ENCODE measurements around the gene LRRC59. TPM values are rescaled to one million over a fixed set of nuclear protein-coding genes. Genes with fewer than 3 reads are reported as not detected.

The LRRC59 gene
- total and polyA plus RNA-seq, 2 experiments from 2014 or later = 46.4 to 124 TPM

DNA sequence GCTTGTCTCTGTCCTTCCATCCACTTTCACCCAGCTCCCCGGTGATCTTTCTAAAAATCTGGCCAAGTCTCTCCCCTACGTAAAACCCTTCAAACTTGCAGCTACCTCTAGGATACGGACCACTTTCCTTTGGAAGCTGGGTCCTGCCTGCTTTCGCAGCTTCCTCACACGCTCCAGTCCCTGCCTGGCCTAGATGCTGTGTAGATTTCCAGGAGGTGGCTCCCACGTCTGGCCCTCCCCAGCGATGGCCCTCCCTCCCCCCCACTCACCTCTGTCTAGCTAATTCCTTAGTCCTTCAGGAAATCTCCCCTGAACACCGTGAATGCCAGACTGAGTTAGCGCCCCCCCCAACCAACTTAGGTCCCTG lies 579 bp upstream of the LRRC59 start:
- Mint-ChIP-seq H3K4me3 (peak overlapping the region; percentile 87), H3K27ac (no peak overlapping the region), H3K36me3 (ENCODE audit: low read depth) (peaks cover 23% of the 10 kb centered on the region), H3K4me1 (peaks cover 14% of the 10 kb centered on the region), H3K27me3 (ENCODE audit: insufficient read depth, low read depth, poor library complexity) (peaks cover 6% of the 10 kb centered on the region), H3K9me3 (peaks cover 16% of the 10 kb centered on the region; the same call in 1 of the 3 replicates)
- Histone ChIP-seq H3K4me1 (ENCODE audit: insufficient read depth) (peaks cover 5% of the 10 kb centered on the region), H3K9me2 (ENCODE audit: insufficient read depth) (no peaks in the 10 kb centered on the region), H2AFZ (peak overlapping the region; percentile 99), H4K20me1 (replicated peaks; ENCODE audit: insufficient read depth) (peaks cover 27% of the 10 kb centered on the region), H3K4me3 (peak overlapping the region; percentile 98), H3K27me3 (ENCODE audit: insufficient read depth) (no peaks in the 10 kb centered on the region), H3K27ac (ENCODE audit: low read depth) (no peak overlapping the region), H3K36me3 (ENCODE audit: insufficient read depth) (peaks cover 14% of the 10 kb centered on the region), H3K79me2 (replicated peaks; ENCODE audit: insufficient read depth) (peaks cover 25% of the 10 kb centered on the region), H3F3A (replicated peaks; ENCODE audit: low read depth) (no peaks in the 10 kb centered on the region), H3K4me2 (peak overlapping the region; percentile 79)
- no peak for TF ChIP-seq ZNF114 (CRISPR knock-in tag; IDR thresholded peaks at IDR 0.05)
- no peak for TF ChIP-seq STAT1 (IDR thresholded peaks at IDR 0.05; ENCODE audit: unreplicated experiment)
- no peak for TF ChIP-seq POLR2AphosphoS5 (IDR thresholded peaks at IDR 0.05; ENCODE audit: low read depth)
- TF ChIP-seq EZH2 (IDR thresholded peaks at IDR 0.05; ENCODE audit: low read depth, unreplicated experiment) = no peak
- DNase-seq (ENCODE audit: low spot score) (peak; percentile 46), ATAC-seq (peak; percentile 54)

DNA sequence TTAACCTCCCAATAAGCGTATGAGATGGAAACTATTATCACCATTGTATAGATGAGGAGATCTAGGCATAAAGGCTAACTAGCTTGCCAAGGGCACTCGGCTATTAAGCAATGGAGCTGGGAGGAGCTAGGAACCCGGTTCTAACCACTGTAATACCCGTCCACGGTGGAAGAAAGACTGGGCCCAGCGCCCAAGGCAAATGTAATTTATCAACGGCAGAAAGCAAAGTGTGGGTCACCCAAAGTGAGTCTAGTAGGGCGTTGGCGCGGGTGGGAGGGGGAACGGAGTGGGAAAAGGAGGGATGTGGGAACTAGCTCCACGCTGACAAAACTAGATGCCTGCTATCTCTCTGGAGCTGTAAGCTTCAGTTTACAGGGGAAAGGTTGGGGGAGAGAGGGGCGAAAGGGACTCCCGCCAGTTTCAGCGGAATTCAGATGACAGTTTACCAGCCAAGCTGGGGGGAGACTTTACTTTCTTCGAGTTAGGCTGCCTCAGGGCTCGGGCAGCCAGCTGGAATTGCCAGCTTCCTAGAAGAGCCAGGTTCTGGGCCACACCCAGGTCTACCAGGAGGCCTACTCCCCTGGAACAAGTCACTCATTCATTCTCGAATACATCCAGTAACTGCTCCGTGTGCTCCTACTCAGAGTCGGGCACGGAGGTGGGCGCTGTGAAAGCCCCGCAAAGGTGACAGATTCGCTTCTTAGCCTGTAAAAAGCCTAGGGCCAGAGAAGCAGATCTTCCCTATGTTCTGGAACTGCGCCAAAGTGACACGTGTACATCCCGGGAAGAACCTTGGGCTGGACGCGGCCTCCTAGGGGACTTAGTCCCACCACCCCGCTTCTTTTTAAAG lies 837 bp downstream of the LRRC59 start:
- Histone ChIP-seq H3K4me3 (peak overlapping the region; percentile 98), H3K36me3 (ENCODE audit: insufficient read depth) (peaks cover 26% of the 10 kb centered on the region), H4K20me1 (replicated peaks; ENCODE audit: insufficient read depth) (peaks cover 27% of the 10 kb centered on the region), H2AFZ (peak overlapping the region; percentile 74; the same call in 1 of the 2 replicates), H3K27me3 (ENCODE audit: insufficient read depth) (no peaks in the 10 kb centered on the region), H3F3A (replicated peaks; ENCODE audit: low read depth) (no peaks in the 10 kb centered on the region), H3K4me1 (ENCODE audit: insufficient read depth) (peaks cover 4% of the 10 kb centered on the region; the same call in 1 of the 2 replicates), H3K9me2 (ENCODE audit: insufficient read depth) (no peaks in the 10 kb centered on the region), H3K4me2 (peak overlapping the region; percentile 98), H3K79me2 (replicated peaks; ENCODE audit: insufficient read depth) (peaks cover 25% of the 10 kb centered on the region), H3K27ac (ENCODE audit: low read depth) (no peak overlapping the region)
- H3K9me3 Mint-ChIP-seq = peaks cover 16% of the 10 kb centered on the region; the same call in 1 of the 3 replicates
- H3K4me1 Mint-ChIP-seq = peaks cover 10% of the 10 kb centered on the region
- H3K36me3 Mint-ChIP-seq (ENCODE audit: low read depth) = peaks cover 37% of the 10 kb centered on the region
- no peak overlapping the region for H3K27ac Mint-ChIP-seq
- H3K27me3 Mint-ChIP-seq (ENCODE audit: insufficient read depth, low read depth, poor library complexity) = peaks cover 6% of the 10 kb centered on the region
- H3K4me3 Mint-ChIP-seq = peak overlapping the region; percentile 87
- TF ChIP-seq, protein P1, sequence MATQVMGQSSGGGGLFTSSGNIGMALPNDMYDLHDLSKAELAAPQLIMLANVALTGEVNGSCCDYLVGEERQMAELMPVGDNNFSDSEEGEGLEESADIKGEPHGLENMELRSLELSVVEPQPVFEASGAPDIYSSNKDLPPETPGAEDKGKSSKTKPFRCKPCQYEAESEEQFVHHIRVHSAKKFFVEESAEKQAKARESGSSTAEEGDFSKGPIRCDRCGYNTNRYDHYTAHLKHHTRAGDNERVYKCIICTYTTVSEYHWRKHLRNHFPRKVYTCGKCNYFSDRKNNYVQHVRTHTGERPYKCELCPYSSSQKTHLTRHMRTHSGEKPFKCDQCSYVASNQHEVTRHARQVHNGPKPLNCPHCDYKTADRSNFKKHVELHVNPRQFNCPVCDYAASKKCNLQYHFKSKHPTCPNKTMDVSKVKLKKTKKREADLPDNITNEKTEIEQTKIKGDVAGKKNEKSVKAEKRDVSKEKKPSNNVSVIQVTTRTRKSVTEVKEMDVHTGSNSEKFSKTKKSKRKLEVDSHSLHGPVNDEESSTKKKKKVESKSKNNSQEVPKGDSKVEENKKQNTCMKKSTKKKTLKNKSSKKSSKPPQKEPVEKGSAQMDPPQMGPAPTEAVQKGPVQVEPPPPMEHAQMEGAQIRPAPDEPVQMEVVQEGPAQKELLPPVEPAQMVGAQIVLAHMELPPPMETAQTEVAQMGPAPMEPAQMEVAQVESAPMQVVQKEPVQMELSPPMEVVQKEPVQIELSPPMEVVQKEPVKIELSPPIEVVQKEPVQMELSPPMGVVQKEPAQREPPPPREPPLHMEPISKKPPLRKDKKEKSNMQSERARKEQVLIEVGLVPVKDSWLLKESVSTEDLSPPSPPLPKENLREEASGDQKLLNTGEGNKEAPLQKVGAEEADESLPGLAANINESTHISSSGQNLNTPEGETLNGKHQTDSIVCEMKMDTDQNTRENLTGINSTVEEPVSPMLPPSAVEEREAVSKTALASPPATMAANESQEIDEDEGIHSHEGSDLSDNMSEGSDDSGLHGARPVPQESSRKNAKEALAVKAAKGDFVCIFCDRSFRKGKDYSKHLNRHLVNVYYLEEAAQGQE (IDR thresholded peaks at IDR 0.05; ENCODE audit: unreplicated experiment) = no peak
- TF ChIP-seq, protein P2, sequence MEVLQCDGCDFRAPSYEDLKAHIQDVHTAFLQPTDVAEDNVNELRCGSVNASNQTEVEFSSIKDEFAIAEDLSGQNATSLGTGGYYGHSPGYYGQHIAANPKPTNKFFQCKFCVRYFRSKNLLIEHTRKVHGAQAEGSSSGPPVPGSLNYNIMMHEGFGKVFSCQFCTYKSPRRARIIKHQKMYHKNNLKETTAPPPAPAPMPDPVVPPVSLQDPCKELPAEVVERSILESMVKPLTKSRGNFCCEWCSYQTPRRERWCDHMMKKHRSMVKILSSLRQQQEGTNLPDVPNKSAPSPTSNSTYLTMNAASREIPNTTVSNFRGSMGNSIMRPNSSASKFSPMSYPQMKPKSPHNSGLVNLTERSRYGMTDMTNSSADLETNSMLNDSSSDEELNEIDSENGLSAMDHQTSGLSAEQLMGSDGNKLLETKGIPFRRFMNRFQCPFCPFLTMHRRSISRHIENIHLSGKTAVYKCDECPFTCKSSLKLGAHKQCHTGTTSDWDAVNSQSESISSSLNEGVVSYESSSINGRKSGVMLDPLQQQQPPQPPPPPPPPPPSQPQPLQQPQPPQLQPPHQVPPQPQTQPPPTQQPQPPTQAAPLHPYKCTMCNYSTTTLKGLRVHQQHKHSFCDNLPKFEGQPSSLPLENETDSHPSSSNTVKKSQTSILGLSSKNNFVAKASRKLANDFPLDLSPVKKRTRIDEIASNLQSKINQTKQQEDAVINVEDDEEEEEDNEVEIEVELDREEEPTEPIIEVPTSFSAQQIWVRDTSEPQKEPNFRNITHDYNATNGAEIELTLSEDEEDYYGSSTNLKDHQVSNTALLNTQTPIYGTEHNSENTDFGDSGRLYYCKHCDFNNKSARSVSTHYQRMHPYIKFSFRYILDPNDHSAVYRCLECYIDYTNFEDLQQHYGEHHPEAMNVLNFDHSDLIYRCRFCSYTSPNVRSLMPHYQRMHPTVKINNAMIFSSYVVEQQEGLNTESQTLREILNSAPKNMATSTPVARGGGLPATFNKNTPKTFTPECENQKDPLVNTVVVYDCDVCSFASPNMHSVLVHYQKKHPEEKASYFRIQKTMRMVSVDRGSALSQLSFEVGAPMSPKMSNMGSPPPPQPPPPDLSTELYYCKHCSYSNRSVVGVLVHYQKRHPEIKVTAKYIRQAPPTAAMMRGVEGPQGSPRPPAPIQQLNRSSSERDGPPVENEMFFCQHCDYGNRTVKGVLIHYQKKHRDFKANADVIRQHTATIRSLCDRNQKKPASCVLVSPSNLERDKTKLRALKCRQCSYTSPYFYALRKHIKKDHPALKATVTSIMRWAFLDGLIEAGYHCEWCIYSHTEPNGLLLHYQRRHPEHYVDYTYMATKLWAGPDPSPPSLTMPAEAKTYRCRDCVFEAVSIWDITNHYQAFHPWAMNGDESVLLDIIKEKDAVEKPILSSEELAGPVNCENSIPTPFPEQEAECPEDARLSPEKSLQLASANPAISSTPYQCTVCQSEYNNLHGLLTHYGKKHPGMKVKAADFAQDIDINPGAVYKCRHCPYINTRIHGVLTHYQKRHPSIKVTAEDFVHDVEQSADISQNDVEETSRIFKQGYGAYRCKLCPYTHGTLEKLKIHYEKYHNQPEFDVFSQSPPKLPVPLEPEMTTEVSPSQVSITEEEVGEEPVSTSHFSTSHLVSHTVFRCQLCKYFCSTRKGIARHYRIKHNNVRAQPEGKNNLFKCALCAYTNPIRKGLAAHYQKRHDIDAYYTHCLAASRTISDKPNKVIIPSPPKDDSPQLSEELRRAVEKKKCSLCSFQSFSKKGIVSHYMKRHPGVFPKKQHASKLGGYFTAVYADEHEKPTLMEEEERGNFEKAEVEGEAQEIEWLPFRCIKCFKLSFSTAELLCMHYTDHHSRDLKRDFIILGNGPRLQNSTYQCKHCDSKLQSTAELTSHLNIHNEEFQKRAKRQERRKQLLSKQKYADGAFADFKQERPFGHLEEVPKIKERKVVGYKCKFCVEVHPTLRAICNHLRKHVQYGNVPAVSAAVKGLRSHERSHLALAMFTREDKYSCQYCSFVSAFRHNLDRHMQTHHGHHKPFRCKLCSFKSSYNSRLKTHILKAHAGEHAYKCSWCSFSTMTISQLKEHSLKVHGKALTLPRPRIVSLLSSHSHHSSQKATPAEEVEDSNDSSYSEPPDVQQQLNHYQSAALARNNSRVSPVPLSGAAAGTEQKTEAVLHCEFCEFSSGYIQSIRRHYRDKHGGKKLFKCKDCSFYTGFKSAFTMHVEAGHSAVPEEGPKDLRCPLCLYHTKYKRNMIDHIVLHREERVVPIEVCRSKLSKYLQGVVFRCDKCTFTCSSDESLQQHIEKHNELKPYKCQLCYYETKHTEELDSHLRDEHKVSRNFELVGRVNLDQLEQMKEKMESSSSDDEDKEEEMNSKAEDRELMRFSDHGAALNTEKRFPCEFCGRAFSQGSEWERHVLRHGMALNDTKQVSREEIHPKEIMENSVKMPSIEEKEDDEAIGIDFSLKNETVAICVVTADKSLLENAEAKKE (CRISPR knock-in tag; IDR thresholded peaks at IDR 0.05) = no peak
- no peak for TF ChIP-seq ZNF114 (CRISPR knock-in tag; IDR thresholded peaks at IDR 0.05)
- ATAC-seq (peak; percentile 38), DNase-seq (ENCODE audit: low spot score) (peak; percentile 19)
